CD4-positive, alpha-beta memory T cell (primary cell): ENCODE measurements around the gene ZNF32. TPM values are rescaled to one million over a fixed set of nuclear protein-coding genes. Genes with fewer than 3 reads are reported as not detected.

Experiments
- CTCF ChIA-PET: fragments of 350-600 bp; sonication (Branson Sonifier 250); formaldehyde crosslinking; loops from one replicate; lab custom pipeline; 2021; ENCODE audit warnings: inconsistent platforms; ENCODE audit not compliant: partially characterized antibody; lab: Charles Lee
- POLR2A ChIA-PET: fragments of 350-600 bp; sonication (Branson Sonifier 250); formaldehyde crosslinking; loops from one replicate; lab custom pipeline; 2021; ENCODE audit not compliant: partially characterized antibody; lab: Charles Lee
- DNase-seq, 5 donors: peaks; one replicate each; pipeline versions ENCODE4 v3.0.0 to v3.0.0-alpha.2; 2020 to 2022; ENCODE audit warnings: mixed read lengths in 1 of 5
- H3K27ac ChIP-seq: one replicate; pipeline ENCODE4 v1.7.0; 2013; ENCODE audit warnings: low read depth, low read length
- H3K27me3 ChIP-seq: 2 replicates; pipeline ENCODE4 v1.7.0; 2013; ENCODE audit warnings: mild to moderate bottlenecking, low read length, moderate library complexity; ENCODE audit not compliant: insufficient read depth
- H3K36me3 ChIP-seq: 2 replicates; pipeline ENCODE4 v1.7.0; 2013; ENCODE audit warnings: mild to moderate bottlenecking, low read length, moderate library complexity; ENCODE audit not compliant: insufficient read depth
- H3K4me1 ChIP-seq: 2 replicates; pipeline ENCODE4 v1.7.0; 2013; ENCODE audit warnings: mild to moderate bottlenecking, low read length, moderate library complexity; ENCODE audit not compliant: insufficient read depth
- H3K4me3 ChIP-seq, 2 donors: one replicate each; pipeline ENCODE4 v1.7.0; 2013; ENCODE audit warnings: low read length in 2 of 2, mild to moderate bottlenecking in 1 of 2
- H3K9me3 ChIP-seq, 2 donors: one replicate each; pipeline ENCODE4 v1.7.0; 2013; ENCODE audit warnings: low read length in 2 of 2, control low read depth in 1 of 2; ENCODE audit not compliant: control insufficient read depth in 1 of 2
- H3K27ac Mint-ChIP-seq, 7 donors: one replicate each; pipeline ENCODE4 v1.8.0; 2020 to 2021; ENCODE audit warnings: mixed read lengths in 7 of 7, mild to moderate bottlenecking in 6 of 7, inconsistent platforms in 3 of 7, moderate library complexity in 3 of 7
- H3K27me3 Mint-ChIP-seq, 2 donors: one replicate each; pipeline ENCODE4 v1.8.0; 2020 to 2021; ENCODE audit warnings: mixed read lengths in 2 of 2
- H3K36me3 Mint-ChIP-seq, 2 donors: one replicate each; pipeline ENCODE4 v1.8.0; 2020 to 2021; ENCODE audit warnings: mixed read lengths in 2 of 2, inconsistent platforms in 1 of 2, mild to moderate bottlenecking in 1 of 2
- H3K4me1 Mint-ChIP-seq, 4 donors: one replicate each; pipeline ENCODE4 v1.8.0; 2020 to 2021; ENCODE audit warnings: mixed read lengths in 4 of 4, mild to moderate bottlenecking in 1 of 4
- H3K4me3 Mint-ChIP-seq, 8 donors: one replicate each; pipeline ENCODE4 v1.8.0; 2020 to 2021; ENCODE audit warnings: mixed read lengths in 8 of 8, mild to moderate bottlenecking in 7 of 8, moderate library complexity in 6 of 8, inconsistent platforms in 3 of 8
- H3K9me3 Mint-ChIP-seq, 8 donors: one replicate each; pipeline ENCODE4 v1.8.0; 2020 to 2021; ENCODE audit warnings: mixed read lengths in 8 of 8, mild to moderate bottlenecking in 5 of 8, inconsistent platforms in 3 of 8, moderate library complexity in 1 of 8
- intact Hi-C: fragments of 100-400 bp; cut with micrococcal nuclease; formaldehyde crosslinking; loops from one replicate; pipeline ENCODE4 v1.15.1; 2023
- polyA plus RNA-seq, 2 donors: library from polyadenylated mRNA; unstranded; fragments of 300-500 nt; fragmentation: Illumina TruSeq; gene quantifications; one replicate each; pipeline ENCODE4 v1.2.3, GENCODE V29; 2021
- total RNA-seq, 2 experiments: library from RNA; stranded (reverse); gene quantifications; one replicate each; pipeline ENCODE4 v1.2.3, GENCODE V29; 2021

ZNF32 gene
- total and polyA plus RNA-seq, 4 experiments from 2014 or later, result 35.5 to 92.6 (median 58.2) TPM

GRCh38 chr10:43623351-43623750 lies 25.3 kb downstream of the ZNF32 start:
- Histone ChIP-seq H3K36me3 (no peaks in the 10 kb centered on the region), H3K27me3 (no peaks in the 10 kb centered on the region), H3K27ac (peak overlapping the region; percentile 27), H3K4me1 (peaks cover 13% of the 10 kb centered on the region), H3K4me3 (peak overlapping the region in 1 of 2 donors; percentile 25), H3K9me3 (no peaks in the 10 kb centered on the region)
- H3K27me3 Mint-ChIP-seq, result no peaks in the 10 kb centered on the region
- POLR2A ChIA-PET, result interaction anchor here (1.3 kb wide), 1 partner anchor 25 kb away, joined by 4 read pairs; the partner anchor contains the start of gene ZNF32
- DNase-seq, result peak in 3 of 5 donors; percentile 28 to 38 (median 37)
- peak overlapping the region; percentile 38 to 92 (median 72) for H3K27ac Mint-ChIP-seq
- H3K36me3 Mint-ChIP-seq, result peaks cover 11 to 18% of the 10 kb centered on the region in 2 donors
- peaks cover 13 to 22% (median 19%) of the 10 kb centered on the region in 4 donors for H3K4me1 Mint-ChIP-seq
- CTCF ChIA-PET, result no interaction called here
- peak overlapping the region; percentile 62 to 91 (median 84) for H3K4me3 Mint-ChIP-seq
- peaks cover 0 to 36% (median 25%) of the 10 kb centered on the region in 8 donors for H3K9me3 Mint-ChIP-seq
- intact Hi-C loops, result no loop called here

DNA sequence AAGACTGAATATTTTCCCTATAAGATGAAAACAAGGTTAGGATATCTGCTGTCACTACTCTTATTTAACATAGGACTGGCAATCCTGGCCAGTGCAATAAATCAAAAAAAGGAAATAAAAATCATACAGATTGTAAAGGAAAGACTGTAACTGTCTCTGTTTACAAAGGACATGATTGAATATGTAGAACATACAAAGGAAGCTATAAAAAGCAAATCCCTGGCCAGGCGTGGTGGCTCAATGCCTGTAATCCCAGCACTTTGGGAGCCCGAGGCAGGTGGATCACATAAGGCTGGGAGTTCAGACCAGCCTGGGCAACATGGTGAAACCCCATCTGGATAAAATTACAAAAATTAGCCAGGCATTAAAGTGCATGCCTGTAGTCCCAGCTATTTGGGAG lies 26.6 kb downstream of the ZNF32 start:
- peaks cover 0 to 45% (median 29%) of the 10 kb centered on the region in 8 donors for H3K9me3 Mint-ChIP-seq
- ChIA-PET CTCF (no interaction called here), POLR2A (interaction anchor here (0.9 kb wide), 1 partner anchor 47 kb away, joined by 3 read pairs; no protein-coding TSS in a partner anchor)

DNA sequence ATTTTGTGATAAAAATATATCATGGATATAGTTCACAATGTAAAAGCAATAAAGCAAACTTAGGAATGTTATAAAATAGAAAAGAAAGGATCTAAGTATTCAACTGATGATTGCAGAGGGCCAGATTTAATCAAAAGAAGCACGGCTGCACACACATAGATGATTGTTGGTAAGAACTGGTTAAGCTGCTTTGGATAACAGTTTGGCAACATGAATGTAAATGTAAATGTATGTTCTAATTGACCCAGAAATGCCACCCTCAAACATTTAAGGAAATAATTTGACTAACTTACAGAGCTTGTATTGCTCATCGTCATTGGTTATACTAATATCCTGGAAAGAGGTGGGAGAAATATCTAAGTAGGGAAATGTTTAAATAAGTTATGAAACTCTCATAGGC lies 29.3 kb downstream of the ZNF32 start:
- Histone ChIP-seq H3K4me3 (no peak overlapping the region), H3K36me3 (peaks cover 8% of the 10 kb centered on the region), H3K4me1 (peaks cover 13% of the 10 kb centered on the region), H3K27me3 (no peaks in the 10 kb centered on the region), H3K9me3 (peaks cover 0 to 18% of the 10 kb centered on the region in 2 donors), H3K27ac (no peak overlapping the region)
- Mint-ChIP-seq H3K9me3 (peaks cover 0 to 68% (median 46%) of the 10 kb centered on the region in 8 donors), H3K4me3 (no peak overlapping the region), H3K4me1 (peaks cover 13 to 22% (median 19%) of the 10 kb centered on the region in 4 donors), H3K27ac (no peak overlapping the region), H3K27me3 (no peaks in the 10 kb centered on the region), H3K36me3 (peaks cover 41 to 42% of the 10 kb centered on the region in 2 donors)
- DNase-seq, result no peak
- intact Hi-C loops, result no loop called here
- POLR2A ChIA-PET, result interaction anchor here (1.6 kb wide), 1 partner anchor 11 kb away, joined by 3 read pairs; no protein-coding TSS in a partner anchor
- CTCF ChIA-PET, result no interaction called here

More for the DNA sequence above, 26.6 kb downstream of the ZNF32 start:
- H3K9me3 ChIP-seq, result peaks cover 0 to 9% of the 10 kb centered on the region in 2 donors
- no peak overlapping the region for H3K27ac ChIP-seq
- no peaks in the 10 kb centered on the region for H3K27me3 ChIP-seq
- Mint-ChIP-seq H3K4me1 (peaks cover 13 to 22% (median 19%) of the 10 kb centered on the region in 4 donors), H3K36me3 (peaks cover 15 to 21% of the 10 kb centered on the region in 2 donors), H3K27me3 (no peaks in the 10 kb centered on the region), H3K4me3 (peak overlapping the region in 5 of 8 donors; percentile 12 to 89 (median 23)), H3K27ac (peak overlapping the region in 2 of 7 donors; percentile 6 to 66)
- H3K36me3 ChIP-seq, result peaks cover under 1% of the 10 kb centered on the region
- intact Hi-C loops, result no loop called here
- H3K4me3 ChIP-seq, result no peak overlapping the region
- no peak for DNase-seq
- H3K4me1 ChIP-seq, result peaks cover 13% of the 10 kb centered on the region

DNA sequence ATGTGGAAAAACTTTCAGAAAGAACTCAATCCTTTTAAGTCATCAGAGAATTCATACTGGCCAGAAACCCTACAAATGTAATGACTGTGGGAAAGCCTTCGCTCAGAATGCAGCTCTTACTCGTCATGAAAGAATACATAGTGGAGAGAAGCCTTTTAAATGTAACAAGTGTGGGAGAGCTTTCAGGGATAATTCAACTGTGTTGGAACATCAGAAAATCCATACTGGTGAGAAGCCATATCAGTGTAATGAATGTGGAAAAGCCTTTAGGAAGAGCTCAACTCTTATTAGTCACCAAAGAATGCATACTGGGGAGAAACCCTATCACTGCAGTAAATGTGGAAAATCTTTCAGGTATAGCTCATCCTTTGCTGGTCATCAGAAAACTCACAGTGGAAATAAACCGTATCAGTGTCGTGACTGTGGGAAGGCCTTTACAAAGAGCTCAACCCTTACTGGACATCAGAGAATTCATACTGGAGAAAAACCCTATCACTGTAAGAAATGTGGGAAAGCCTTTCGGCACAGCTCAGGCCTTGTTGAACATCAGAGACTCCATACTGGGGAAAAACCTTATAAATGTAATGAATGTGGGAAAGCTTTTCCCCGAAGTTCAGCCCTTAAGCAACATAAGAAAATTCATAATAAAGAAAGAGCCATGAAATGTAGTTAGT lies 31.8 kb downstream of the ZNF32 start:
- no peak overlapping the region for H3K4me3 ChIP-seq
- peaks cover 0 to 65% (median 48%) of the 10 kb centered on the region in 8 donors for H3K9me3 Mint-ChIP-seq
- H3K4me1 Mint-ChIP-seq, result peaks cover 0 to 2% (median 2%) of the 10 kb centered on the region in 4 donors
- no peak overlapping the region for H3K27ac ChIP-seq
- intact Hi-C loops, result no loop called here
- H3K27me3 Mint-ChIP-seq, result no peaks in the 10 kb centered on the region
- peaks cover 57 to 61% of the 10 kb centered on the region in 2 donors for H3K36me3 Mint-ChIP-seq
- peaks cover under 1% of the 10 kb centered on the region for H3K4me1 ChIP-seq
- DNase-seq, result no peak
- H3K9me3 ChIP-seq, result peaks cover 0 to 18% of the 10 kb centered on the region in 2 donors
- H3K27ac Mint-ChIP-seq, result no peak overlapping the region
- ChIA-PET CTCF (interaction anchor here (1.6 kb wide), 1 partner anchor 10 kb away, joined by 3 read pairs; no protein-coding TSS in a partner anchor), POLR2A (interaction anchor here (1.1 kb wide), 1 partner anchor 32 kb away, joined by 3 read pairs; the partner anchor contains the start of gene ZNF32)
- H3K36me3 ChIP-seq, result peaks cover 8% of the 10 kb centered on the region
- no peak overlapping the region for H3K4me3 Mint-ChIP-seq
- H3K27me3 ChIP-seq, result no peaks in the 10 kb centered on the region

DNA sequence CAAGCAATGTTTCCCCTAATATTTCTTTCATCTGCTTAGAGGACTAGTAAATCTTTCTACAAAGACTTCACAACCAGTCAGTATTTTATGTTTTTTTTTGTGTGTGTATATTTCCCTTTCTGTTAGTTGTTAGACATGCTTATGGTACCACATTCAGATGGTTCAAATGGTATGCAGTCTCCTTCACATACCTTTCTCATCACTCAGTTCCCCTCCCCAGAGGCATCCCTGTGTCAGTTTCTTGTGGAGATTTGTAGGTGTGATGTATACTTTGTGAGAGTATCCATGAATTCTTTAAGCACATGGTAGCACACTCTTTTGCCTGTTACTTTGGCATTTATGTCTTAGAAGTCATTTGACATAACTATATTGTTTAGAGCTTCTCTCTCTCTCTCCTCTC lies 38.0 kb downstream of the ZNF32 start:
- ChIA-PET CTCF (interaction anchor here (0.9 kb wide), 1 partner anchor 11 kb away, joined by 3 read pairs; no protein-coding TSS in a partner anchor), POLR2A (interaction anchor here (1.3 kb wide), 1 partner anchor 36 kb away, joined by 6 read pairs; the partner anchor contains the start of gene ZNF239)
- Histone ChIP-seq H3K27me3 (no peaks in the 10 kb centered on the region), H3K4me1 (peaks cover 12% of the 10 kb centered on the region), H3K4me3 (no peak overlapping the region), H3K36me3 (peaks cover 7% of the 10 kb centered on the region), H3K27ac (no peak overlapping the region), H3K9me3 (no peaks in the 10 kb centered on the region)
- peaks cover 59 to 70% of the 10 kb centered on the region in 2 donors for H3K36me3 Mint-ChIP-seq
- H3K4me1 Mint-ChIP-seq, result peaks cover 17 to 45% (median 29%) of the 10 kb centered on the region in 4 donors
- peaks cover 0 to 23% (median 6%) of the 10 kb centered on the region in 8 donors for H3K9me3 Mint-ChIP-seq
- H3K27me3 Mint-ChIP-seq, result no peaks in the 10 kb centered on the region
- intact Hi-C loops, result no loop called here
- DNase-seq, result no peak
- no peak overlapping the region for H3K27ac Mint-ChIP-seq
- no peak overlapping the region for H3K4me3 Mint-ChIP-seq

DNA sequence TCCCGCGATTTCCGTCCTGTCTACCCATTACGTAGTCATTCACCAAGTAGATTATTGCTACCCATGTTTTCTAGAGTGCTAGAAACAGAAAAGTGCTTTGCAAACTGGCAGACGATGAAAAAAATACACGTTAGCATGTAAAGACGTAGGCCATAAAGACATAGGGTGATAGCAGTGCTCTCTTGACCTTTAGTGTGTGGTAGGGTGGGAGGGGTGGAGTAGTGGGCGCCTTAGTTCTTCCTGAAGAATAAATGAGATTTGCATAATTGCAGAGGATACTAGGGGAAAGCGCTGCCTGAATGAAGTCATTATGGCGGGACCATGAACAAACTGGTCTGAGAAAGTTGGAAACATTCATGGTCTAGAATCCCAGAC lies 41.5 kb downstream of the ZNF32 start:
- H3K36me3 ChIP-seq, result peaks cover 7% of the 10 kb centered on the region
- H3K27me3 Mint-ChIP-seq, result no peaks in the 10 kb centered on the region
- H3K4me3 ChIP-seq, result peak overlapping the region; percentile 58 to 59
- peaks cover 37 to 38% of the 10 kb centered on the region in 2 donors for H3K36me3 Mint-ChIP-seq
- H3K27ac Mint-ChIP-seq, result peak overlapping the region in 5 of 7 donors; percentile 29 to 87 (median 73)
- no peaks in the 10 kb centered on the region for H3K9me3 ChIP-seq
- intact Hi-C loops, result no loop called here
- H3K4me1 ChIP-seq, result peaks cover 12% of the 10 kb centered on the region
- peaks cover 17 to 45% (median 30%) of the 10 kb centered on the region in 4 donors for H3K4me1 Mint-ChIP-seq
- peaks cover 0 to 2% (median 0%) of the 10 kb centered on the region in 8 donors for H3K9me3 Mint-ChIP-seq
- peak overlapping the region; percentile 81 to 88 (median 86) for H3K4me3 Mint-ChIP-seq
- no peak overlapping the region for H3K27ac ChIP-seq
- ChIA-PET CTCF (interaction anchor here (0.8 to 1.7 kb wide), 3 partner anchors 9 to 83 kb away, joined by 3 to 4 read pairs (median 3); no protein-coding TSS in a partner anchor), POLR2A (interaction anchor here (1.0 to 3.5 kb wide), 5 partner anchors 8 to 41 kb away, joined by 3 to 21 read pairs (median 5); partner anchors contain the start of genes ZNF239 and ZNF32)
- no peak for DNase-seq
- no peaks in the 10 kb centered on the region for H3K27me3 ChIP-seq
